DMS79 (cell line): ENCODE results near the gene GSK3B.

Experiments used
- DNase-seq: peaks from one replicate; lab custom pipeline; 2025; lab: John Stamatoyannopoulos, UW

Gene GSK3B

GRCh38 chr3:119817583-119818363 lies 276.5 kb downstream of the GSK3B start:
- no peak for DNase-seq

- no peak for DNase-seq
Measured at GRCh38 chr3:119817071-119817470, 277.2 kb downstream of the GSK3B start.

- no peak for DNase-seq
Measured at GRCh38 chr3:119815716-119816115, 278.5 kb downstream of the GSK3B start.

- no peak for DNase-seq
Measured at GRCh38 chr3:119812491-119813058, 281.7 kb downstream of the GSK3B start.

- DNase-seq = no peak
Measured at GRCh38 chr3:119810018-119810435, 284.2 kb downstream of the GSK3B start.

- DNase-seq = no peak
Measured at GRCh38 chr3:119809249-119810017, 284.8 kb downstream of the GSK3B start.

GRCh38 chr3:119808843-119809242 lies 285.4 kb downstream of the GSK3B start:
- DNase-seq = no peak

GRCh38 chr3:119808244-119808643 lies 286.0 kb downstream of the GSK3B start:
- no peak for DNase-seq

- no peak for DNase-seq
Measured at GRCh38 chr3:119800844-119801243, 293.4 kb downstream of the GSK3B start.

GRCh38 chr3:119796785-119797184 lies 297.5 kb downstream of the GSK3B start:
- no peak for DNase-seq

- no peak for DNase-seq
Measured at GRCh38 chr3:119796368-119796767, 297.9 kb downstream of the GSK3B start.

- no peak for DNase-seq
Measured at GRCh38 chr3:119795849-119796248, 298.4 kb downstream of the GSK3B start.

GRCh38 chr3:119794971-119795612 lies 299.2 kb downstream of the GSK3B start:
- DNase-seq = no peak

- no peak for DNase-seq
Measured at GRCh38 chr3:119794401-119794800, 299.8 kb downstream of the GSK3B start.

GRCh38 chr3:119792270-119792669 lies 302.0 kb downstream of the GSK3B start:
- no peak for DNase-seq

- no peak for DNase-seq
Measured at GRCh38 chr3:119790369-119790768, 303.9 kb downstream of the GSK3B start.

- no peak for DNase-seq
Measured at GRCh38 chr3:119786409-119786808, 307.8 kb downstream of the GSK3B start.

GRCh38 chr3:119783883-119784282 lies 310.4 kb downstream of the GSK3B start:
- DNase-seq = no peak

- DNase-seq = no peak
Measured at GRCh38 chr3:119783255-119783654, 311.0 kb downstream of the GSK3B start.

GRCh38 chr3:119782460-119782859 lies 311.8 kb downstream of the GSK3B start:
- DNase-seq = no peak

- peak; percentile 72 for DNase-seq
Measured at GRCh38 chr3:119781330-119782198, 312.7 kb downstream of the GSK3B start, which contains the start of gene NR1I2. Gene NR1I2, plus strand, starts transcription at chr3:119782101.
